Parathyroid adenoma (tissue), 2 donors: ENCODE measurements around the gene CRISPLD2.

ENCODE experiments used
- H2AFZ ChIP-seq: fragments of 300-600 bp; sonication (generic); one replicate; pipeline ENCODE4 v1.7.0; 2017; ENCODE audit warnings: antibody characterized with exemption, mild to moderate bottlenecking
- H3K27ac ChIP-seq: fragments of 300-600 bp; sonication (generic); one replicate; pipeline ENCODE4 v1.7.0; 2017
- H3K27me3 ChIP-seq: fragments of 300-600 bp; sonication (generic); one replicate; pipeline ENCODE4 v1.7.0; 2017; ENCODE audit warnings: low read length; ENCODE audit not compliant: control insufficient read depth, insufficient read depth
- H3K36me3 ChIP-seq: fragments of 300-600 bp; sonication (generic); one replicate; pipeline ENCODE4 v1.7.0; 2017; ENCODE audit warnings: low read length; ENCODE audit not compliant: control insufficient read depth, insufficient read depth
- H3K4me1 ChIP-seq: fragments of 300-600 bp; sonication (generic); one replicate; pipeline ENCODE4 v1.7.0; 2017; ENCODE audit warnings: control low read depth
- H3K4me2 ChIP-seq: fragments of 300-600 bp; sonication (generic); one replicate; pipeline ENCODE4 v1.7.0; 2017; ENCODE audit warnings: low read length
- H3K4me3 ChIP-seq: fragments of 300-600 bp; sonication (generic); one replicate; pipeline ENCODE4 v1.7.0; 2017; ENCODE audit warnings: low read depth, low read length
- H3K79me2 ChIP-seq: fragments of 300-600 bp; sonication (generic); one replicate; pipeline ENCODE4 v1.7.0; 2017; ENCODE audit warnings: control low read depth
- H3K9ac ChIP-seq: fragments of 300-600 bp; sonication (generic); one replicate; pipeline ENCODE4 v1.7.0; 2017; ENCODE audit warnings: mild to moderate bottlenecking
- H3K9me3 ChIP-seq: fragments of 300-600 bp; sonication (generic); one replicate; pipeline ENCODE4 v1.7.0; 2017; ENCODE audit warnings: low read length; ENCODE audit not compliant: control insufficient read depth
- TF ChIP-seq, protein P1 (sequence below): fragments of 300-600 bp; sonication (generic); IDR thresholded peaks from one replicate; pipeline ENCODE4 v1.7.0; 2017; ENCODE audit warnings: antibody characterized with exemption, mild to moderate bottlenecking
- donor health status: primary hyperparathyroidism.

The CRISPLD2 gene

DNA sequence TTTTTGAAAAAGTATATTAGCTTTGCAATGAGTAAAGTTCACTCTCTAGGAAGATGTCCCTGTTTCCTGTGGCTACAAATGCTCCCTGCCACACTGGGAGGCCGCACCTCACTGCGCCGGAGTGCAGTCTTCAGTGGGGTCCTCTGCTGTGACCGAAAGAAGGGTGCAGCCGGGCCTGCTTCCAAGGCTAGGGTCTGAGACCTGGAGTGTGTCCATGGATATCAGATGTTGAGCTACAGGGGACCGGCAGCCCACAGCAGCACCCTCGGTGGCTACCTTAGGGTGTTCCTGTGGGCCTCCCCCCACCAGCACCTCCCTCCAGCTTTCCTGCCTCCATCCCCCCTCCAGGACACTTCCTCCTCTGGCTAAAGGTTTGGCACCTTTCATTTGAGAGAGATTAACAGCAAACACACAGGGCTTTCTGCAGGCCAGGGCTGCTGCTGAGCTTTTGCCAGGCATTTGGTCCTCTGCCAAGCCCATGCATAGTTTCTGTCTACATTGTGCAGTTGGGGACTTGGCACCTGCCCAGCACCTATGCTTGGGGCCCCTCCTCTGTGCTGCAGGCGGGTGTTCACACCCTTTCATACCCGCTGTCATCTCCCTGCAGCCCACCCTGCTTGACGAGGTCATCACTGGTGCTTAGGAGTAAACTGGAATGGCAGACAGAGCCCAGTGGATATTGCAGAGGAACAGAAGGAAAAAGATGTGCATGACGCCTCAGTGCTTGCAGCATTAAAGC is 33.8 kb upstream of the CRISPLD2 start:
- Histone ChIP-seq H2AFZ (no peak overlapping the region), H3K4me1 (peaks cover 6% of the 10 kb centered on the region), H3K36me3 (no peaks in the 10 kb centered on the region), H3K27ac (no peak overlapping the region), H3K9ac (no peak overlapping the region), H3K9me3 (no peaks in the 10 kb centered on the region), H3K4me2 (no peak overlapping the region), H3K27me3 (no peaks in the 10 kb centered on the region), H3K79me2 (no peaks in the 10 kb centered on the region), H3K4me3 (no peak overlapping the region)
- TF ChIP-seq, protein P1, sequence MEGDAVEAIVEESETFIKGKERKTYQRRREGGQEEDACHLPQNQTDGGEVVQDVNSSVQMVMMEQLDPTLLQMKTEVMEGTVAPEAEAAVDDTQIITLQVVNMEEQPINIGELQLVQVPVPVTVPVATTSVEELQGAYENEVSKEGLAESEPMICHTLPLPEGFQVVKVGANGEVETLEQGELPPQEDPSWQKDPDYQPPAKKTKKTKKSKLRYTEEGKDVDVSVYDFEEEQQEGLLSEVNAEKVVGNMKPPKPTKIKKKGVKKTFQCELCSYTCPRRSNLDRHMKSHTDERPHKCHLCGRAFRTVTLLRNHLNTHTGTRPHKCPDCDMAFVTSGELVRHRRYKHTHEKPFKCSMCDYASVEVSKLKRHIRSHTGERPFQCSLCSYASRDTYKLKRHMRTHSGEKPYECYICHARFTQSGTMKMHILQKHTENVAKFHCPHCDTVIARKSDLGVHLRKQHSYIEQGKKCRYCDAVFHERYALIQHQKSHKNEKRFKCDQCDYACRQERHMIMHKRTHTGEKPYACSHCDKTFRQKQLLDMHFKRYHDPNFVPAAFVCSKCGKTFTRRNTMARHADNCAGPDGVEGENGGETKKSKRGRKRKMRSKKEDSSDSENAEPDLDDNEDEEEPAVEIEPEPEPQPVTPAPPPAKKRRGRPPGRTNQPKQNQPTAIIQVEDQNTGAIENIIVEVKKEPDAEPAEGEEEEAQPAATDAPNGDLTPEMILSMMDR, result no peak

DNA sequence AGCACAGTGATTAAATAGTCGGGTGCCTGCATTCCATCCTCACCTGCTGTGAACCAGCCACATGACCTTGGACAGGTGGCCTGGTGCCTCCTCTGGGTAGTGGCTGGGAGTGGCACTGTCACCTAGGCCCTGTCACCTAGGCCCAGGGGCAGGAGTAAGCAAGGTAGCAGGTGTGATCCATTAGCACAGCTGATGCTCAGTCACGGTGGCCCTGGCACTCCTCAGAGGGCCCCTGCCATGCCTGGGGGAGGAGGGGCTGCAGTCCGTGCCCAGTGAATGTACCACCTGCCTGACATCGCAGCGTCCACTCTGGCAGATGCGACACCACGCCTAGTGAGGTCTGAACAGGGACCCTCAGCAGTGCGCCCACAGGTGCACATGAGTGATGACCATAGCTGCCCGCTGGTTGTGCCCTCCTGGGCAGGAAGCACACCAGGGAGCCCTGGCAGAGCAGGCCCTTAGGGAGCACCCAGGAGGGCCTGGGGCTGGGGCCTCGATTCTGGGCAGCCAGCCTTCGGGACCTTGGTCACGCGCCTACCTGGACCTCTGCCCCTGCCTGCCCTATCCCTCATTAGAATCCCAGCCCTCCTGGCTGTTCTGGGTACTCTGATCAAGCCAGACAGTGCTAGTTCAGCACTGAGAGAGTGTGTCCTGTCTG is 33.1 kb upstream of the CRISPLD2 start:
- Histone ChIP-seq H3K4me1 (peaks cover 6% of the 10 kb centered on the region), H3K27ac (no peak overlapping the region), H3K36me3 (no peaks in the 10 kb centered on the region), H3K4me2 (no peak overlapping the region), H2AFZ (no peak overlapping the region), H3K9ac (no peak overlapping the region), H3K4me3 (no peak overlapping the region), H3K27me3 (no peaks in the 10 kb centered on the region), H3K9me3 (no peaks in the 10 kb centered on the region), H3K79me2 (no peaks in the 10 kb centered on the region)
- TF ChIP-seq, protein P1, result no peak

DNA sequence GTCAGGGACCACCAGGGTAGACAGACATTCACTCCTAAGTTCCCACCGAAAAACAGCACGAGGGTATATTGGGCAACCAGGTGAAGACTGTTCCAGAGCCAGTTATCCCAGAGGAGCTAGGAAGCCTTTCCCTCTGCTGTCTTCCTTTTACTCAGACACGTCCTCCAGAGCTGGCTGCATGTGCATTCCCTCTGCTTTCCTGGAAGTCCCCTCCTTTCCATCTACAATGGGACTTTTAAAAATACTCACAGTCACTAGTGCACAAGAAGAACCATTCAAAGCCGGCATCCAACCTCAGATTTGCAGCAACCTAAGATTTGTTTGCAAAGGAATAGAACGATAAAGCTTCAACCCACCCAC is 32.5 kb upstream of the CRISPLD2 start:
- TF ChIP-seq, protein P1, result no peak
- Histone ChIP-seq H3K27me3 (no peaks in the 10 kb centered on the region), H3K27ac (no peak overlapping the region), H3K4me3 (no peak overlapping the region), H3K9ac (no peak overlapping the region), H3K79me2 (no peaks in the 10 kb centered on the region), H3K9me3 (no peaks in the 10 kb centered on the region), H3K36me3 (no peaks in the 10 kb centered on the region), H3K4me1 (peaks cover 6% of the 10 kb centered on the region), H2AFZ (no peak overlapping the region), H3K4me2 (no peak overlapping the region)

DNA sequence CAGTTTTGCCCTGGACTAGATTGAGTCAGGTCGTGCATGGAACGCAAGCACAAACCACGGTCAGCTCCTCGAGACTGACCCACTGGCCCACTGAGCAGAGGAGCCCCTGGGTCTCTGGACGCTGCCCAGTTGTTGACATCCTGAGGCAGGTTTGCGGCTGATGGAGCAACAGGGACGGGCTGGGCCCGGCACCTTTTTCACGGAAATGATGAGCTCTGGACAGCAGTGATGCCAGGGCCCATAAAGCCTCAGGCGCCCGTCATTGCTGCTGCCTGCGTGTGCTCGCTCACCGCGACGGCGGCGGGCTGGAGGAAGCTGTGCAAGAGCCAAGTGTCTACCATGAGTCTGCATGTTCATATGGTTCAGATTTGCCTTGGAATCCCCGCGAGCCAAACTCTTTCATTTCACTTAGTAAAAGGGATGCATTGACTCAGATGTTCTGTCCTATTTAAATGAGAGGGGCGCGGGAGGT is 30.8 kb upstream of the CRISPLD2 start:
- Histone ChIP-seq H2AFZ (no peak overlapping the region), H3K79me2 (no peaks in the 10 kb centered on the region), H3K4me3 (no peak overlapping the region), H3K4me1 (peaks cover 6% of the 10 kb centered on the region), H3K9ac (no peak overlapping the region), H3K9me3 (no peaks in the 10 kb centered on the region), H3K27me3 (no peaks in the 10 kb centered on the region), H3K4me2 (no peak overlapping the region), H3K27ac (no peak overlapping the region), H3K36me3 (no peaks in the 10 kb centered on the region)
- TF ChIP-seq, protein P1, result no peak
